Aortic smooth muscle cell (primary cell): ENCODE measurements around the gene CST7. TPM values are rescaled to one million over a fixed set of nuclear protein-coding genes. Genes with fewer than 3 reads are reported as not detected.

Experiments
- total RNA-seq: library from RNA; depleted of rRNA; stranded (reverse); fragments of >200 nt; gene quantifications from 2 replicates; pipeline ENCODE4 v1.2.3, GENCODE V29; 2014

The CST7 gene
- total RNA-seq = not detected in 2 replicates

GRCh38 chr20:24948939-24949679 is at the start of gene CST7:
Gene CST7, plus strand, starts transcription at chr20:24949269. Its CDS starts 237 bp downstream, at chr20:24949506.

DNA sequence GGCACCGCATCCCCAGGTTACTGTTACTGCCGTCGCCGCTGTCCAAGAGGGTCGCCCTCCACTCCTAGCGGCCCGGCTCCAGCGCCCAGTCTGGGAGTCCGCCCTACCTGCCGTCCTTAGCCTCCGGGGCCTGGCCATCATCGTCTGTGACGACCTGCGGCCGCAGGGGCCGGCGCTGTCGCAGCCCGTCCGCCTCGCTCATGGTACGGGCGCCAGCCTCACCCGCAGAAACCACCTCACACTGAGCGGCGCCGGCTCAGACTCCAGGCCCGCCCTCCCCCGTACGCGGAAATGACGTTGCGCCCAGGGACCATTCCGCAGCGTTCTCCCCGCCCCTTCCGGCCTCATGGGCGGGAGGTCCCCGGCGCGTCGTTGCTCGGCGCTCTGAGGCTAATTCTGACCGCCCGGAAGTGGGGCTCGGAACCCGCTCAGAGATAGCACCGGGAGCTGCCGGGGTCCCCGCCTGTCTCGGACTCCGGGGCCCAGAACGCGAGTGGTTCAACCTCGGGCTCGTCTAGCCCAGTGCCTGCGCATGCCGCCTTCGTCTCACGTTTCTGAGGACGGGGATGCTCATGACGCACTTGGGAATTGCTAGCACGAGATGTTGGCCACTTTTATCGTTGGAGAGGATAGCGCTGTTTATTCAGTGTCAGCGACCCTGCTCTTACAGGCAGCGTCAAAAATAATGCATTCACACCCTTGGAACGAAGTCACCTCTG is 43.6 kb downstream of the CST7 start, which contains the start of gene APMAP:
Gene APMAP (minus strand): TSS at position 265 of the 719 bp plus-strand sequence. CDS start 63 bp downstream, at position 202.

Other genes starting within 250 kb of the CST7 start
- 104 and 126 TPM in 2 replicates for gene APMAP, start 43.5 kb downstream of the CST7 start, total RNA-seq
- 2.0 and 4.9 TPM in 2 replicates for gene ACSS1, start 108.9 kb downstream of the CST7 start, total RNA-seq
- not detected in 2 replicates for gene VSX1, start 132.9 kb downstream of the CST7 start, total RNA-seq
- 46.4 and 55.5 TPM in 2 replicates for gene ENTPD6, start 246.4 kb downstream of the CST7 start, total RNA-seq